ENCODE data around the gene DISP3.

Gene DISP3

DNA sequence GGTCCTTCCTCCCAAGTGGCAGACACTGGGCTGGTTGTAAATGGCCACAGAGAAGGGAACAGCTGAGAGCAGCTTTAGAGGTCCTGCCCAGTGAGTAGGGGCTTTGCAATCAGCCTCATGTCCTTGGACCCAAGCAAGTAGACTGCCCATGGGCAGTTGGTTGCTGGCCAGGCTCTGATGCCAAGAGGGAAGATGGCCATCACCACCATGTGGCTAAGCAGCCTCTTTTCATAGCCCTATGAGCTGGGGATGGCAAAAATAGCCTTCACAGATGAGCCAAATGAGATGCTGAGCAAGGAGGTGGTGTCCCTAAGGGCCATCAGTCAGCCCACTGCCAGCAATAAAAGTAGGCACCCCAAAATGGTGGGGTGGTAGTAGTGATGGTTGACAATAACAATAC is 3.2 kb downstream of the DISP3 start:
- no peak for DNase-seq
- no peaks in the 10 kb centered on the region for H3K36me3 ChIP-seq (ENCODE audit: control insufficient read depth in 1 of 2, insufficient read depth in 2 of 2, low read depth in 1 of 2, low read length in 2 of 2)
- H3K4ac ChIP-seq (ENCODE audit: low read depth in 1 of 2, low read length in 2 of 2): no peak overlapping the region
- H2AK5ac ChIP-seq (ENCODE audit: low read length, severe bottlenecking): no peak overlapping the region
- no peak overlapping the region for H3K14ac ChIP-seq (ENCODE audit: low read length in 2 of 2)
- peaks cover 68 to 87% of the 10 kb centered on the region in 2 experiments for H3K27me3 ChIP-seq (ENCODE audit: control insufficient read depth in 1 of 2, insufficient read depth in 1 of 2, low read length in 2 of 2)
- no peak overlapping the region for H2BK15ac ChIP-seq (ENCODE audit: low read depth, poor library complexity, severe bottlenecking)
- H3K4me2 ChIP-seq (ENCODE audit: low read length, poor library complexity, severe bottlenecking): no peak overlapping the region
- no peaks in the 10 kb centered on the region for H3K79me1 ChIP-seq (replicated peaks; ENCODE audit: low read length, poor library complexity, severe bottlenecking)
- H2BK12ac ChIP-seq (ENCODE audit: low read length in 2 of 2): no peak overlapping the region
- H3K4me1 ChIP-seq (ENCODE audit: control insufficient read depth, insufficient read depth, low read depth, low read length): peaks cover 19% of the 10 kb centered on the region
- no peak overlapping the region for H3K4me3 ChIP-seq (ENCODE audit: insufficient read depth in 1 of 2, low read depth in 1 of 2, low read length in 2 of 2)
- H3K9me3 ChIP-seq (ENCODE audit: control insufficient read depth, low read length): no peaks in the 10 kb centered on the region
- H4K8ac ChIP-seq (ENCODE audit: low read length): no peak overlapping the region
- H4K91ac ChIP-seq (ENCODE audit: low read length): no peak overlapping the region
- no peak overlapping the region for H3K18ac ChIP-seq (ENCODE audit: low read depth in 1 of 2, low read length in 2 of 2)
- no peak overlapping the region for H3K23ac ChIP-seq (ENCODE audit: low read length in 2 of 2)
- H3K27ac ChIP-seq (ENCODE audit: low read length, poor library complexity, severe bottlenecking): no peak overlapping the region
- H2BK120ac ChIP-seq (ENCODE audit: low read depth, low read length): no peak overlapping the region
- H3K9ac ChIP-seq (ENCODE audit: low read length): no peak overlapping the region
- no peak overlapping the region for H2AFZ ChIP-seq (ENCODE audit: low read depth, low read length)
- no peak overlapping the region for H2BK5ac ChIP-seq (ENCODE audit: low read depth, low read length, poor library complexity, severe bottlenecking)

DNA sequence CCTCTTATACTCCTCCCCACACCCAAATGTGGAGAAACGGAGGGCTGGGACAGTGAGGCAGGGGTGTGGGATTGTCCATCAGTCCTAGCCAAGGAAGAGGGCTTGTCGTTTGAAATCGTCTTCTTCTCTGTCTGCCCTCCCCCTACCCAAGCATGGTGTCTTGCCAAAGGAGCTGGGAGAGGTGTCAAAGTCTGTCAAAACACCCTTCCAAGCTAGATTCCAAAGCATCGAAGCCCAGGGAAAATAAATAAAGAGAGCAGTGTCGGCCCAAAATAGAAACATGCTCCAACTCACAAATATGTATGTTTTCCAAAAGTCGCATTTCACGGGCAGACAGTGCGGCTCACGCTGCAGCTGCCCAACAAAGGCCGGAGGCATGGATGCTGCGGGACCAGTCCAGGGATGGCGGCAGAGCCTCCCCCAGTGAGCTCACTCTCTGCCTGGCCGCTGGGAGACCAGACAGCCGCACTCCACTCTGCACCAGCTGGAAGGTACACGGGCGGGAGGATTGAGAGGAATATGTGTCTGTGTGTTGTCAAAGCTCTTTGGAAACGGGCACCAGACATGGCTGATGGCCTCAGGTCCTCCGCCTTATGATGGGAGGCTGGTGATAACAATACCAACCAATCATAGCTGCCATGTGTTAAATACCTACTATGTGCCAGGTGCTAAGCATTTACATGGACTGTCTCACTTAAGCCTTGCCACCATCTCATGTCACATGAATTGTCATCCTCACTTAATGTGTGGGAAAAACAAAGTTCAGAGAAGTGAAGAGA is 3.9 kb downstream of the DISP3 start:
- H3K9ac ChIP-seq (ENCODE audit: low read length): no peak overlapping the region
- no peaks in the 10 kb centered on the region for H3K9me3 ChIP-seq (ENCODE audit: control insufficient read depth, low read length)
- no peak overlapping the region for H3K4ac ChIP-seq (ENCODE audit: low read depth in 1 of 2, low read length in 2 of 2)
- no peak overlapping the region for H3K27ac ChIP-seq (ENCODE audit: low read length, poor library complexity, severe bottlenecking)
- no peak overlapping the region for H2BK15ac ChIP-seq (ENCODE audit: low read depth, poor library complexity, severe bottlenecking)
- H4K91ac ChIP-seq (ENCODE audit: low read length): no peak overlapping the region
- peaks cover 64 to 87% of the 10 kb centered on the region in 2 experiments for H3K27me3 ChIP-seq (ENCODE audit: control insufficient read depth in 1 of 2, insufficient read depth in 1 of 2, low read length in 2 of 2)
- H3K79me1 ChIP-seq (replicated peaks; ENCODE audit: low read length, poor library complexity, severe bottlenecking): no peaks in the 10 kb centered on the region
- WGBS: 80% methylated on average over 18 of the region's 18 CpGs
- no peak for DNase-seq
- H2BK120ac ChIP-seq (ENCODE audit: low read depth, low read length): no peak overlapping the region
- peaks cover 19% of the 10 kb centered on the region for H3K4me1 ChIP-seq (ENCODE audit: control insufficient read depth, insufficient read depth, low read depth, low read length)
- H4K8ac ChIP-seq (ENCODE audit: low read length): no peak overlapping the region
- H3K4me3 ChIP-seq (ENCODE audit: insufficient read depth in 1 of 2, low read depth in 1 of 2, low read length in 2 of 2): no peak overlapping the region
- no peak overlapping the region for H3K23ac ChIP-seq (ENCODE audit: low read length in 2 of 2)
- H2AK5ac ChIP-seq (ENCODE audit: low read length, severe bottlenecking): no peak overlapping the region
- no peak overlapping the region for H3K4me2 ChIP-seq (ENCODE audit: low read length, poor library complexity, severe bottlenecking)
- H3K18ac ChIP-seq (ENCODE audit: low read depth in 1 of 2, low read length in 2 of 2): no peak overlapping the region
- no peak overlapping the region for H3K14ac ChIP-seq (ENCODE audit: low read length in 2 of 2)
- no peak overlapping the region for H2BK5ac ChIP-seq (ENCODE audit: low read depth, low read length, poor library complexity, severe bottlenecking)
- no peaks in the 10 kb centered on the region for H3K36me3 ChIP-seq (ENCODE audit: control insufficient read depth in 1 of 2, insufficient read depth in 2 of 2, low read depth in 1 of 2, low read length in 2 of 2)
- H2BK12ac ChIP-seq (ENCODE audit: low read length in 2 of 2): no peak overlapping the region
- H2AFZ ChIP-seq (ENCODE audit: low read depth, low read length): no peak overlapping the region

DNA sequence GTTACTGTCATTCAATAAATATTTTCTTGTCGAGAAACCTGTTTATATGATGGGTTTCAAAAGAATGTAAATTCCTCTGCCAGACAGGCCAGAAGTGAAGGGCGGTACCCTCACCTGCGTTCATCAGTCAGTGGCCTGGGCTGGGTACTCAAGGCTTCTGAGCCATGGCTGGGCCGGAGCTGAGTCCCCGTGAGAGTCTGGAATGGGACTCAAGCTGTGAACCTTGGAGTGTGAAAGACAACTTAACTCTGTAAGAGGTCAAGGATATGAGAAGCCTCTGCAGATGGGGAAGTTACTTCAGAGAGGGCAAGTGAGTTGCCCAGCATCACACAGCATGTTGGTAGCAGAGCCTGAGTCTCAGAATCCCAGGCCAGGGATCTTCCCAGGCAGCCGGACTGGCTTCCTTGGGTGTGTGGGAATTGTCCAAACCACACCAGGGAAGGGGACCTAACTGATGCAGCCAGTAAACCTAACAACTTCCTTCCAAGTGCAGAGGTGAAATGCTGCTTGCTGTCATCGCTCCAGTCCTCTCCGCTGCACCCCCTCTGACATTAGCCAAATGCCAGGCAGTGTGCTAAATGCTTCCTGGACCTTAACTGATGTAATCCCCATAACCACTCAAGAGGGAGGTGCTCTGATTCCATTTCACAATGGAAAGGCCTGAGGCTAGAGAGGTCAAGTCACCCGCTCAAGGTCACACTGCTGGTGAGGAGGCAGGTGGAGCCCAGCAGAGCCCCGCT is 4.8 kb downstream of the DISP3 start:
- Histone ChIP-seq H2BK120ac (ENCODE audit: low read depth, low read length) (no peak overlapping the region), H3K9ac (ENCODE audit: low read length) (no peak overlapping the region), H3K18ac (ENCODE audit: low read depth in 1 of 2, low read length in 2 of 2) (no peak overlapping the region), H3K4me1 (ENCODE audit: control insufficient read depth, insufficient read depth, low read depth, low read length) (peaks cover 15% of the 10 kb centered on the region), H3K36me3 (ENCODE audit: control insufficient read depth in 1 of 2, insufficient read depth in 2 of 2, low read depth in 1 of 2, low read length in 2 of 2) (no peaks in the 10 kb centered on the region), H2BK5ac (ENCODE audit: low read depth, low read length, poor library complexity, severe bottlenecking) (no peak overlapping the region), H3K79me1 (replicated peaks; ENCODE audit: low read length, poor library complexity, severe bottlenecking) (no peaks in the 10 kb centered on the region), H4K91ac (ENCODE audit: low read length) (no peak overlapping the region), H3K4me2 (ENCODE audit: low read length, poor library complexity, severe bottlenecking) (no peak overlapping the region), H2BK15ac (ENCODE audit: low read depth, poor library complexity, severe bottlenecking) (no peak overlapping the region), H3K9me3 (ENCODE audit: control insufficient read depth, low read length) (no peaks in the 10 kb centered on the region), H3K4ac (ENCODE audit: low read depth in 1 of 2, low read length in 2 of 2) (no peak overlapping the region), H2AFZ (ENCODE audit: low read depth, low read length) (no peak overlapping the region), H3K14ac (ENCODE audit: low read length in 2 of 2) (no peak overlapping the region), H3K27ac (ENCODE audit: low read length, poor library complexity, severe bottlenecking) (no peak overlapping the region), H4K8ac (ENCODE audit: low read length) (no peak overlapping the region), H3K27me3 (ENCODE audit: control insufficient read depth in 1 of 2, insufficient read depth in 1 of 2, low read length in 2 of 2) (peaks cover 58 to 89% of the 10 kb centered on the region in 2 experiments), H3K23ac (ENCODE audit: low read length in 2 of 2) (no peak overlapping the region), H2AK5ac (ENCODE audit: low read length, severe bottlenecking) (no peak overlapping the region), H2BK12ac (ENCODE audit: low read length in 2 of 2) (no peak overlapping the region), H3K4me3 (ENCODE audit: insufficient read depth in 1 of 2, low read depth in 1 of 2, low read length in 2 of 2) (no peak overlapping the region)
- no peak for DNase-seq
- 82% methylated on average over 10 of the region's 10 CpGs for WGBS

DNA sequence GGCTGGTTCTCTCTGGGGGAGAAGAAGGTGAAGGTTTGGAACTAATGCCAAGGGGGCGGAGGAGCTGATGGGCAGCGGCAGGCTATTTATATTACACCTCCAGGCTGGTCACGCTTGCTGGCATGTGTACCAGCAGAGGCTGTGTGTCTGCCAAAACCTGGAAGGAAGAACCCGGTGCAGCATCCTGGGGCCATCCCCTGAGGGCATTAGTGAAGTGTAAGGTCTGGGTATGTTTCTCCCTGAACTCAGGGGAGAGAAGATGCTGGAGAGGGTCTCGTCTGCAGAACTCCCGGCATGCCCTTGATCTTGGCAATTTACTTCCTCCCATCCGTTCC is 5.3 kb downstream of the DISP3 start:
- Histone ChIP-seq H2BK12ac (ENCODE audit: low read length in 2 of 2) (no peak overlapping the region), H3K79me1 (replicated peaks; ENCODE audit: low read length, poor library complexity, severe bottlenecking) (no peaks in the 10 kb centered on the region), H2BK120ac (ENCODE audit: low read depth, low read length) (no peak overlapping the region), H3K9ac (ENCODE audit: low read length) (no peak overlapping the region), H2AK5ac (ENCODE audit: low read length, severe bottlenecking) (no peak overlapping the region), H3K4me2 (ENCODE audit: low read length, poor library complexity, severe bottlenecking) (no peak overlapping the region), H3K4me3 (ENCODE audit: insufficient read depth in 1 of 2, low read depth in 1 of 2, low read length in 2 of 2) (no peak overlapping the region), H3K4ac (ENCODE audit: low read depth in 1 of 2, low read length in 2 of 2) (no peak overlapping the region), H3K23ac (ENCODE audit: low read length in 2 of 2) (no peak overlapping the region), H2AFZ (ENCODE audit: low read depth, low read length) (no peak overlapping the region), H2BK15ac (ENCODE audit: low read depth, poor library complexity, severe bottlenecking) (no peak overlapping the region), H3K18ac (ENCODE audit: low read depth in 1 of 2, low read length in 2 of 2) (no peak overlapping the region), H3K36me3 (ENCODE audit: control insufficient read depth in 1 of 2, insufficient read depth in 2 of 2, low read depth in 1 of 2, low read length in 2 of 2) (no peaks in the 10 kb centered on the region), H3K9me3 (ENCODE audit: control insufficient read depth, low read length) (no peaks in the 10 kb centered on the region), H3K27ac (ENCODE audit: low read length, poor library complexity, severe bottlenecking) (no peak overlapping the region), H3K14ac (ENCODE audit: low read length in 2 of 2) (no peak overlapping the region), H3K4me1 (ENCODE audit: control insufficient read depth, insufficient read depth, low read depth, low read length) (peaks cover 10% of the 10 kb centered on the region), H4K8ac (ENCODE audit: low read length) (no peak overlapping the region), H2BK5ac (ENCODE audit: low read depth, low read length, poor library complexity, severe bottlenecking) (no peak overlapping the region), H4K91ac (ENCODE audit: low read length) (no peak overlapping the region), H3K27me3 (ENCODE audit: control insufficient read depth in 1 of 2, insufficient read depth in 1 of 2, low read length in 2 of 2) (peaks cover 60 to 92% of the 10 kb centered on the region in 2 experiments)
- no peak for DNase-seq
- 82% methylated on average over 6 of the region's 7 CpGs for WGBS

All from mesenchymal stem cell (in vitro differentiated cells and primary cell).